Upper lobe of left lung (tissue), 6 donors: ENCODE measurements around the gene CMIP. TPM values are rescaled to one million over a fixed set of nuclear protein-coding genes. Genes with fewer than 3 reads are reported as not detected.

Source experiments
- ATAC-seq, 2 donors: fragments of 200-7000 bp; cut with Tn5 transposase; one replicate each; pipeline ENCODE4 v1.9.1; 2022; ENCODE audit warnings: mild to moderate bottlenecking in 2 of 2, moderate library complexity in 2 of 2; ENCODE audit not compliant: low FRiP score in 2 of 2
- DNase-seq, 2 donors: peaks; one replicate each; pipeline ENCODE4 v3.0.0-alpha.2; 2019 to 2020
- H3K27ac ChIP-seq, 4 donors: fragments of 200-600 bp; sonication (generic); one replicate each; pipeline ENCODE4 v1.5.1; 2016 to 2019
- H3K27me3 ChIP-seq, 4 donors: fragments of 200-600 bp; sonication (generic); one replicate each; pipeline ENCODE4 v1.5.1; 2017 to 2019
- H3K36me3 ChIP-seq, 4 donors: fragments of 200-600 bp; sonication (generic); one replicate each; pipeline ENCODE4 v1.5.1; 2016 to 2019
- H3K4me1 ChIP-seq, 4 donors: fragments of 200-600 bp; sonication (generic); one replicate each; pipeline ENCODE4 v1.5.1; 2018 to 2019
- H3K4me3 ChIP-seq, 4 donors: fragments of 200-600 bp; sonication (generic); one replicate each; pipeline ENCODE4 v1.5.1; 2017 to 2019; ENCODE audit warnings: mild to moderate bottlenecking in 2 of 4, moderate library complexity in 1 of 4
- H3K9me3 ChIP-seq, 4 donors: fragments of 200-600 bp; sonication (generic); one replicate each; pipeline ENCODE4 v1.5.1; 2018 to 2019
- EP300 ChIP-seq, 4 donors: sonication (generic); formaldehyde crosslinking; IDR thresholded peaks; one replicate each; pipeline ENCODE4 v1.5.1; 2017; ENCODE audit warnings: antibody characterized with exemption in 4 of 4, control low read depth in 2 of 4
- POLR2A ChIP-seq, 4 donors: fragments of 450-650 bp; IDR thresholded peaks; one replicate each; pipeline ENCODE4 v1.5.1; 2016 to 2017; ENCODE audit warnings: antibody characterized with exemption in 4 of 4, mild to moderate bottlenecking in 2 of 4
- POLR2AphosphoS5 ChIP-seq, 2 donors: sonication (generic); formaldehyde crosslinking; IDR thresholded peaks; one replicate each; pipeline ENCODE4 v1.5.1; 2017; ENCODE audit warnings: antibody characterized with exemption in 2 of 2
- WGBS, 2 donors: methylation state at CpG; one replicate each; pipeline ENCODE4 v1.1.5; 2017 to 2018; 5-methylcytosine and 5-hydroxymethylcytosine counted together
- total RNA-seq, 6 donors: library from RNA; depleted of rRNA in 4 of 6; stranded (reverse); fragments of >200 nt in 4 of 6; gene quantifications; one replicate each; pipeline versions ENCODE4 v1.1.0 to v1.2.1, GENCODE V29; 2016 to 2021
- TF ChIP-seq, protein P1 (sequence below), 6 experiments: fragments of 450-650 bp in 4 of 6; fragments of 200-600 bp in 2 of 6; sonication (generic) in 2 of 6; IDR thresholded peaks; one replicate each; pipeline ENCODE4 v1.5.1; 2016 to 2019; ENCODE audit warnings: antibody characterized with exemption in 6 of 6
- donor health status: DM: no; HTN: no; CAD: no; lungs with moderate emphysema.
- donor health status: DM: no; HTN: yes; CAD: no; lungs with severe emphysema.

The CMIP gene
- total RNA-seq, 6 donors from 2014 or later = 48.3 to 109 (median 67.6) TPM

DNA sequence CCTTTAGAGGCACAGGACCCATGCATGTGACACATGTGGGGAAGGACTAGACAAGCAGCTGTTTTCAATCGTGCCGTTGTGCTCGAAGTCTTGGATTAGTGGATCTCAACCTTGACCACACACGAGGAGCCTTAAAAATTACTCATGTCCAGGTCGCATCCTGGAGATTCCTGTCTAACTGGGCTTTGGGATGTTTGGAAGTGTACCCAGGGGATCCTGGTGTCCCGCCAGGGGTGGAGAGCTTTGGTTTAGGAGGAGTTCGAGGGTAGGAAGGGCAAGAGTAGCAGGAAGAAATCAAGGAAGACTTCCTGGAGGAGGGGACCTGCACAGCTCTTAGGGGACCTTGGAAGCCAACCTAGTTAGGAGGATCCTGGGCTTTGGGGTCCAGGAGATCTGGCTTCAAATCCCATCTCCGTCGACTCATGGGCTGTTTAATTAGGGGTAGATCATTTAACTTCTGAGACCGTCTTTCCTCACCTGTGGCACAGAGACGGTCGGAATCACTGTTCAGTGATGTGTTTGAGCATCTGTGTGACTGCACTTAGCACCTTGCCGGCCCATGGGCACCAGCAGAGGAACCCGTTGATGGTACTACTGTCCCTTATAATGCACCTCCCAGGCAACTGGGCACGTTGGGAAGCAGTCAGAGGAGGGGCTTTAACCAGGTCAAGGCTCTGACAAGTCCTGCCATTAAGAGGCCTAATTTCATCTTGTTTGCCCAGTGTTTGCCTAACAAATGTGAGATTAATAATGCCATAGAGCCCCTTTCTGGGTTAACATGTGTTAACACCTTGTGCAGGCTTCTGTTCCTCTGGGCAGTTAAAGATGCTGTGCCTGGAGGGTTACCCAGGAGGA lies 232.5 kb downstream of the CMIP start:
- Histone ChIP-seq H3K9me3 (no peaks in the 10 kb centered on the region), H3K27me3 (no peaks in the 10 kb centered on the region), H3K4me3 (no peak overlapping the region), H3K36me3 (peaks cover 0 to 84% (median 53%) of the 10 kb centered on the region in 4 donors), H3K27ac (no peak overlapping the region), H3K4me1 (peaks cover 26 to 41% (median 31%) of the 10 kb centered on the region in 4 donors)
- no peak for DNase-seq
- 93 to 95% methylated on average over 15 of the region's 15 CpGs for WGBS, 2 donors
- TF ChIP-seq, protein P1, sequence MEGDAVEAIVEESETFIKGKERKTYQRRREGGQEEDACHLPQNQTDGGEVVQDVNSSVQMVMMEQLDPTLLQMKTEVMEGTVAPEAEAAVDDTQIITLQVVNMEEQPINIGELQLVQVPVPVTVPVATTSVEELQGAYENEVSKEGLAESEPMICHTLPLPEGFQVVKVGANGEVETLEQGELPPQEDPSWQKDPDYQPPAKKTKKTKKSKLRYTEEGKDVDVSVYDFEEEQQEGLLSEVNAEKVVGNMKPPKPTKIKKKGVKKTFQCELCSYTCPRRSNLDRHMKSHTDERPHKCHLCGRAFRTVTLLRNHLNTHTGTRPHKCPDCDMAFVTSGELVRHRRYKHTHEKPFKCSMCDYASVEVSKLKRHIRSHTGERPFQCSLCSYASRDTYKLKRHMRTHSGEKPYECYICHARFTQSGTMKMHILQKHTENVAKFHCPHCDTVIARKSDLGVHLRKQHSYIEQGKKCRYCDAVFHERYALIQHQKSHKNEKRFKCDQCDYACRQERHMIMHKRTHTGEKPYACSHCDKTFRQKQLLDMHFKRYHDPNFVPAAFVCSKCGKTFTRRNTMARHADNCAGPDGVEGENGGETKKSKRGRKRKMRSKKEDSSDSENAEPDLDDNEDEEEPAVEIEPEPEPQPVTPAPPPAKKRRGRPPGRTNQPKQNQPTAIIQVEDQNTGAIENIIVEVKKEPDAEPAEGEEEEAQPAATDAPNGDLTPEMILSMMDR (IDR thresholded peaks at IDR 0.05) = no peak
- TF ChIP-seq EP300 (IDR thresholded peaks at IDR 0.05) = no peak
- TF ChIP-seq POLR2AphosphoS5 (IDR thresholded peaks at IDR 0.05) = no peak
- TF ChIP-seq POLR2A (IDR thresholded peaks at IDR 0.05) = no peak
- no peak for ATAC-seq

DNA sequence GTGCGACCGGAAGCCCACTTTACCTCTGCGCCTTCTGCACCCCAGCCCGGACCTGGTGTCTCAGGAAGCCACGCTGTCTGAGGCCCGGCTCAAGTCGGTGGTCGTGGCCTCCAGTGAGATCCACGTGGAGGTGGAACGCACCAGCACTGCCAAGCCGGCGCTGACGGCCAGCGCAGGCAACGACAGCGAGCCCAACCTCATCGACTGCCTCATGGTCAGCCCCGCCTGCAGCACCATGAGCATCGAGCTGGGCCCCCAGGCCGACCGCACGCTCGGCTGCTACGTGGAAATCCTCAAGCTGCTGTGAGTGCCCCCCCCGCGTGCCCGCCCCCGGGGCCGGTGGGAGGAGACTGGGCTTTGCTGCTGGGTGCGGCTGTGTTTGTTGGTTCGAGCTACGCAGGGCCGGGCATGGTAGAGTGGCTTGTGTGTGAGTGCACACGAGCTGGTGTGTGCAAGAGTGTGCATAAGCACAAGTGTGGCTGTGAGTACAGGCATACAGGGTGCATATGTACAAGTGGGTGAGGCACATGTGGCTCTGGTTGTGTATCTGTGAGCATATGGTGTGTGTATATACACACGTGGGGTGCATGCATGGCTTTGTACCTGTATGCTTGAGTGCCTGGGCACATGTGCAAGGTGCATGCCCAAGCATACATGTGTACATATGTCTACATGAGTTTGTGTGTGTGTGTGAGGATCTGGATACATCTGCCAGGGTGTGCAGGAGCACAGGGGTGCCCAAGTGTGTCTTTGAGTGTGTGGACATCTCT lies 233.9 kb downstream of the CMIP start:
- Histone ChIP-seq H3K36me3 (peaks cover 0 to 70% (median 41%) of the 10 kb centered on the region in 4 donors), H3K27ac (peak overlapping the region in 1 of 4 donors; percentile 4)

DNA sequence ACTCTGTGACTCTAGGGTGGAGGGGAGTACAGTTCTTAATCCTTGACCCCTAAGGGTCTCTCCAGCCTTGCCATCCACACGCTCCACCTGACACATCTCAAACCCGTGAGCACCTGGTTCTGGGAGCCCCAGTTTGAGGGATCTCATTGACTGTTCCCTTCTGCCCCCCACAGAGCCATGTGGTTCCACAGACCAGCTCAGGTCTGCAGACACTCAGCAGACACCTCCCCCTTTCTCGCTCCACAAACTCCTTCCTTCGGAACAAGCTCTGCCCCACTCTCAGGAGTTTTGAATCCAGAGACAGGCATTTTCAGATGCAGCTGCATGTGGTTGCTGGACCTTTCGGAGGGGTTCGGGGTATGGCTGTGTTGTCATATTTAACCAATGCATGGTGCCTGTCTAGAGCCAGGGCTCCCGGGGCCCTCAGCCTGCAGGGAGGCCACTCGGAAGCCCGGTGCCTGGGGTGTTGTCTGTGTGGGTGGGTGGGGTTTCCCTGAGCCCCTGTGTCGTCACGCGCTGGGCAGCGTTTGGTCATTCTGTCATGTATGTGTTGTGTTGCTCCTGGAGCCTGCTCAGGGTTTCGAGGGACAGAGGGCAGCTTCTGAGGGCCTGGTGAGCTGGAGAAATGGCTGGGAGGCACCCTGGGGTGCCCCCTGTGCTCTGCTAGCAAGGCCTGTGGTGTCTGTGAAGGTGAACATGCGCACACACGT lies 235.3 kb downstream of the CMIP start:
- Histone ChIP-seq H3K4me3 (no peak overlapping the region), H3K27me3 (no peaks in the 10 kb centered on the region), H3K4me1 (peaks cover 26 to 41% (median 31%) of the 10 kb centered on the region in 4 donors), H3K36me3 (peaks cover 0 to 61% (median 38%) of the 10 kb centered on the region in 4 donors), H3K9me3 (no peaks in the 10 kb centered on the region), H3K27ac (peak overlapping the region in 2 of 4 donors; percentile 22 to 47)
- ATAC-seq (no peak), DNase-seq (no peak)
- WGBS, 2 donors = 85% methylated on average over 8 to 10 of the region's 16 CpGs
- no peak for TF ChIP-seq POLR2A (IDR thresholded peaks at IDR 0.05)
- no peak for TF ChIP-seq EP300 (IDR thresholded peaks at IDR 0.05)
- TF ChIP-seq, protein P1 (IDR thresholded peaks at IDR 0.05) = no peak
- no peak for TF ChIP-seq POLR2AphosphoS5 (IDR thresholded peaks at IDR 0.05)

More for the DNA sequence above, 233.9 kb downstream of the CMIP start:
- 60 to 71% methylated on average over 15 to 32 of the region's 35 CpGs for WGBS, 2 donors
- peaks cover 26 to 41% (median 31%) of the 10 kb centered on the region in 4 donors for H3K4me1 ChIP-seq
- H3K4me3 ChIP-seq = peak overlapping the region in 1 of 4 donors; percentile 13
- no peaks in the 10 kb centered on the region for H3K9me3 ChIP-seq
- ATAC-seq = no peak
- H3K27me3 ChIP-seq = no peaks in the 10 kb centered on the region
- TF ChIP-seq EP300 (IDR thresholded peaks at IDR 0.05) (no peak), POLR2AphosphoS5 (IDR thresholded peaks at IDR 0.05) (peak in 1 of 2 donors; percentile 30)
- peak in 1 of 2 donors; percentile 85 for DNase-seq

DNA sequence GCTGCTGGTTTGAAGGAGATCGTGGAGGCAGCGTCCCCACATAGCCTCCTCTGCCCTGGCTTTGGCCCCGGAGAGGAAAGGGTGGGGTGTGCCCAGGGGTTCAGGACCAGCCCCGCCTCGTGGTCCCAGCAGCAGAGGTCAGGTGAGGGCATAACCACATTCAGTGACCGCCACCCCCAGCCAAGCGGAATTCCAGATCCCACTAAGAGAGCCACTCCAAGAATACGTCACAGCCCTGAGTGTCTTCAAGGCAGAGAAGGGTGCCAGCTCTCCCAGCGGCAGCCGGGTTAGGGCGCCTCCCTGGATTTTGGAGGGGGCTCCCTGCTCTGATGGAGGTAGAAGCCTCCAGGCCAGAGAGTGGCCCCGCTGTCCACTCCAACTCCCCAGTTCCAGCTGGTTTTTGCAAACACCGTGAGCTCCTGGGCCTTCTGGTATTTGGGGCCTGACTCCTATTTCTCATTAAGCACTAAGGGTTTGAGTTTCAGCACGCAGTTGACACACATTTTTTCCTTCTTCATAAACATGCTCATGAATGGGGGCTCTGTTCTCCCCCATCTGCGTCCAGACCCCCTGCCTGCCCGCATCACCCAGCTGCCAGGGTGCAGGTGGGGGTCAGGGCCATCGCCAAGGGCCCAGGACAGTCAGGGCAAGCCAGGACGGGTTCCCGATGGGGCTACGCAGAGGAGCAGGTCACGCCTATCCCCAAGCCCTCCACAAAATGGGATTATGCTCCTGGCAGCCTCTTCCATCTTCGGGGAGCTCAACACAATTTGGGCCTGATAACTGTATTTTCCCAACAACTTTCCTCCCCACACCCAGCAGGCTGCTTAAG lies 236.1 kb downstream of the CMIP start:
- peak; percentile 59 to 72 for DNase-seq
- Histone ChIP-seq H3K36me3 (peaks cover 0 to 56% (median 37%) of the 10 kb centered on the region in 4 donors), H3K27me3 (no peaks in the 10 kb centered on the region), H3K4me1 (peaks cover 26 to 41% (median 31%) of the 10 kb centered on the region in 4 donors), H3K9me3 (no peaks in the 10 kb centered on the region), H3K27ac (peak overlapping the region in 3 of 4 donors; percentile 22 to 47 (median 25)), H3K4me3 (no peak overlapping the region)
- peak; percentile 43 to 77 for ATAC-seq
- 71 to 88% methylated on average over 15 to 22 of the region's 22 CpGs for WGBS, 2 donors
- no peak for TF ChIP-seq POLR2A (IDR thresholded peaks at IDR 0.05)
- TF ChIP-seq, protein P1 (IDR thresholded peaks at IDR 0.05) = no peak
- TF ChIP-seq EP300 (IDR thresholded peaks at IDR 0.05) = peak in 1 of 4 donors; percentile 20
- TF ChIP-seq POLR2AphosphoS5 (IDR thresholded peaks at IDR 0.05) = peak in 1 of 2 donors; percentile 27
